Activated naive CD4-positive, alpha-beta T cell treated with anti-CD3 and anti-CD28 coated beads, Interleukin-2, amount 50 U/mL, for 72 hours (primary cell): ENCODE results near the gene FAM151A. TPM values are rescaled to one million over a fixed set of nuclear protein-coding genes. Genes with fewer than 3 reads are reported as not detected.

ENCODE experiments used
- ATAC-seq, 2 donors: fragments of 150-1000 bp; cut with Tn5 transposase; 2 replicates each; pipeline ENCODE4 v1.10.0; 2021; ENCODE audit warnings: mild to moderate bottlenecking in 2 of 2, moderate library complexity in 2 of 2
- DNase-seq, 2 donors: peaks; one replicate each; pipeline ENCODE4 v3.0.0; 2021 to 2022; ENCODE audit warnings: low spot score in 2 of 2
- H3K27ac Mint-ChIP-seq, 2 donors: one replicate each; pipeline ENCODE4 v1.8.0; 2022; ENCODE audit warnings: mild to moderate bottlenecking in 2 of 2, mixed read lengths in 2 of 2
- H3K36me3 Mint-ChIP-seq, 2 donors: one replicate each; pipeline ENCODE4 v1.8.0; 2022; ENCODE audit warnings: mixed read lengths in 2 of 2
- H3K9me3 Mint-ChIP-seq, 2 donors: one replicate each; pipeline ENCODE4 v1.8.0; 2022; ENCODE audit warnings: mixed read lengths in 2 of 2
- total RNA-seq, 2 donors: library from RNA; stranded (reverse); gene quantifications; one replicate each; pipeline ENCODE4 v1.2.3, GENCODE V29; 2022

FAM151A gene
- total RNA-seq, 2 donors from 2014 or later: not detected

- Mint-ChIP-seq H3K36me3 (no peaks in the 10 kb centered on the region), H3K9me3 (no peaks in the 10 kb centered on the region), H3K27ac (peak overlapping the region in 1 of 2 donors; percentile 15)
- DNase-seq (no peak), ATAC-seq (no peak)
These were observed 49.1 kb downstream of the FAM151A start for GRCh38 chr1:54574158-54574778.

- DNase-seq (no peak), ATAC-seq (no peak)
- Mint-ChIP-seq H3K36me3 (no peaks in the 10 kb centered on the region), H3K27ac (no peak overlapping the region), H3K9me3 (no peaks in the 10 kb centered on the region)
These were observed 50.8 kb downstream of the FAM151A start for GRCh38 chr1:54572542-54572850.

DNA sequence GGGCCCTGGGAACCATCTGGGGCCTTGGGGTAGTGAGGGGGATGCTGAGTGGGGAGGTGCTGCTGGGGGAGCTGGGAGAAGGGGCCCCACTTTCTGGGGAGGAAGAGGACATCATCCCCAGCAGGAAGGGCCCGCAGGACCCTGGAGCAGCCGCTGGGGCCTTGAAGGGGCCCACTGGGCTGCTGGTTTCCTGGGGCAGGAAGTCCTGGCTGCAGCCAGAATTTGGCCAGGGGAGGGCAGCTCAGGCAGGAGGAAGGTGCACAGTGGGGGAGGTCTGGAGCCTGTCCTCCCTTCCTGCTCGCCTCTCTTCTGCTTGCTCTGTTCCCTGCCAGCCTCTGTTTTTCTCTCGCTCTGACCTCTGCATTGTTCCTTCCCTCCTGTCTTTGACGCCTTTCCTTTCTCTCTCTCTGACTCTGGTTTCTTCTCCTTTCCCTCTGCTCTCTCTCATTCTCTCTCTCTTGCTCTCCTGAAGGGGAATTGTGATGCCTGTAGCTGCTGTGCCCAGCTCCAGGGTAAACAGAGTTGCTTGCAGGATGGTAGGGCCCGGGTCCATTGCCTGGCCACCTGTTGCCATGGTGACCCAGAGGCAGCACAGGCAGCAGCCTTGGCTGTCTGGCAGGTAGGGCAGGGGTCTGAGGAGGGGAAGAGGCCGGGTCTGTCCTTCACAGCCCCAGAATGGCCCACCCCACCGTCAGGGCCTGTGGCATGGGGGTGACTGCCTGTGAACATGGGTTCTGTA, 51.4 kb downstream of the FAM151A start:
- Mint-ChIP-seq H3K27ac (no peak overlapping the region), H3K36me3 (no peaks in the 10 kb centered on the region), H3K9me3 (no peaks in the 10 kb centered on the region)
- DNase-seq: no peak
- ATAC-seq: no peak

DNA sequence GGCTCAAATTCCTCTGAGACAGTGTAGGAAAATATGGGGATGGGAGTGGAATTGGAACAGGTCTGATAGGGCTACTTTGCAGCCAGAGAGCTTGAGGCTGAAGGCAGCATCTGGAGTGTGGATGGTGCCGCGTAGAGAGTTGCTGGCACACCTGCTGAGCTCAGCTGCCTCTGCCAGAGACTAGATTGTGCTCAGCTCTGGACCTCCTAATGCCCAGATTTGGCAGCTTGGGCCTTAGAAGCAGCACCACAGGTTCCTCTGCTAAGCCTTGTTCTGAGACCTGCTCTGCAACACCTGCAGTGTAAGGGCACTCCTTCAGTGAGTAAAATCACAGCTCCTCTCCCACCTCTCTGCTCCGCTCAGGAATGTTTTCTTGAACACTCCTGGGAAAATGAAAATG, 52.0 kb downstream of the FAM151A start:
- no peak for DNase-seq
- ATAC-seq: no peak
- Mint-ChIP-seq H3K9me3 (no peaks in the 10 kb centered on the region), H3K27ac (peak overlapping the region in 1 of 2 donors; percentile 76), H3K36me3 (no peaks in the 10 kb centered on the region)

DNA sequence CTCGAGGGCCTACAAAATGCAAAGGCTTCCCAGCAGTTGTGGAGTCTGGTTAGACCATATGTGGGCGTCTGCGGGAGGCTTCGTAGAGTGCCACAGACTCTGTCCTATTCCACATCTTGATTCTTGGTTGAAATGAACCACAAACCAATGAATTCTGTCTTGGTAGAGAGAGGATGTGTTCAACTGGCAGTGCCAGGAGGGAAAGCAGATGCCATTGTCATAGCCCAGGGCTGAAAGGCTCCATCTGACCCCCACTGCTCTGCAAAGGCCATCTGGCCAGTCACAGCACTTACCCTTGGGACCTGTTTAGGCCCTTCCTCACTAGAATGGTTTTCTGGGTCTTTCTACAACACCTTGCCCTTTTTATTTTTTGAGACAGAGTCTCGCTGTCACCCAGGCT, 53.2 kb downstream of the FAM151A start:
- ATAC-seq (no peak), DNase-seq (no peak)
- Mint-ChIP-seq H3K9me3 (no peaks in the 10 kb centered on the region), H3K36me3 (no peaks in the 10 kb centered on the region), H3K27ac (no peak overlapping the region)

- Mint-ChIP-seq H3K36me3 (no peaks in the 10 kb centered on the region), H3K27ac (peak overlapping the region in 1 of 2 donors; percentile 88), H3K9me3 (no peaks in the 10 kb centered on the region)
- DNase-seq (no peak), ATAC-seq (no peak)
These were observed 54.0 kb downstream of the FAM151A start for GRCh38 chr1:54569339-54569738.

GRCh38 chr1:54567961-54568360, 55.4 kb downstream of the FAM151A start:
- no peak for DNase-seq
- Mint-ChIP-seq H3K27ac (peak overlapping the region in 1 of 2 donors; percentile 57), H3K36me3 (no peaks in the 10 kb centered on the region), H3K9me3 (no peaks in the 10 kb centered on the region)
- no peak for ATAC-seq

DNA sequence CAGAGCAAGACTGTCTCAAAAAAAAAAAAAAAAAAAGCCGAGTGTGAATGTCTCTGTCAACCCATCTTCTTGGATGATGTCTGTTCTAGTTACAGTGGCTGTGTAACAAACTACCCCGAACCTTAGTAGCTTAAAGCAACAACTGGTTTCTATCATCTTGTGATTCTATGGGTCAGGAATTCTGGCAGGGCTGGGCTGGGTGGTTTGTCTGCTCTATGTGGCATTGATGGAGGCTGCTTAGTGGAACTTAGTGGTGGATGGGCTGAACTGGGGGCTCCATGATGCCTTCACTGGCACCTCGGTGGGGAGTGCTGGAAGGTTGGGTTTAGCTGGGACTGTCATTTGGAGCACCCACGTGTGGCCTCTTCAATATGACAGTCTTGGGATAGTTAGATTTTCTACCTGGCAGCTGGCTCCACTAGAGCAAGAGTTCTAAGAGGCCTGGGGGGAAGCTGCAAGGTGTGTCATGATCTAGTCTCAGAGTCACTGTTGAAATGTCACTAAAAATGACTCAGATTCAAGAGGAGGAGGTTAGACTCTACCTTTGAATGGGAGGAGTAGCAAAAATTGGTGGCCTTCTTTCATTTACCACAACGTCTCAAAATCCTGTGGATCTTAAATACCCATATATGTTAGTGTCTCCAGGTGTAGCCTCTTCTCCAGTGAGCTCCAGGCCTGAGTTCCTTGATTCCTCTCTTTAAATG, 56.7 kb downstream of the FAM151A start:
- ATAC-seq (peak; percentile 52 to 69), DNase-seq (no peak)
- Mint-ChIP-seq H3K9me3 (no peaks in the 10 kb centered on the region), H3K36me3 (no peaks in the 10 kb centered on the region), H3K27ac (peak overlapping the region in 1 of 2 donors; percentile 50)

DNA sequence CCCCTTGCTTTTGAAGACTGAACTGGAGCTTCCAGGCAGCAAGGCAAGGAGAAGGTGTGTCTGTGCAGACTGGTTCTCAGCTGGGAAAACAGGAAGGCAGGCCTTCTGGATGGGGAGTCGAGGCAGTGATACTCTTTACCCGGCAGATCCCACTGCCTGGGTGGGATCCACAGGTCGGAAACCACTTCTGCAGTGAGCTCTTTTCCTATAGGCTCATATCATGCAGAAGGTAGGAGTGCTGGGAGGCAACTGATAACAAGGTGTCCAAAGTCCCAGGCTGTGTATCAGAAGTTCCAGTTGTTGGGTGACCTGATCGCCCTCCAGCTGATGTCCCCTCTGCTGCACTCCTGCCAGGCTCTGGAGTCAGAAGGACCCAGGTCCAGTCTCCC, 58.2 kb downstream of the FAM151A start:
- no peaks in the 10 kb centered on the region for H3K9me3 Mint-ChIP-seq
- H3K27ac Mint-ChIP-seq: no peak overlapping the region

GRCh38 chr1:54564312-54565112, 58.8 kb downstream of the FAM151A start:
- DNase-seq: no peak
- H3K36me3 Mint-ChIP-seq: no peaks in the 10 kb centered on the region
- ATAC-seq: no peak
- no peak overlapping the region for H3K27ac Mint-ChIP-seq
- no peaks in the 10 kb centered on the region for H3K9me3 Mint-ChIP-seq

More for the DNA sequence above, 58.2 kb downstream of the FAM151A start:
- no peaks in the 10 kb centered on the region for H3K36me3 Mint-ChIP-seq
- DNase-seq (no peak), ATAC-seq (no peak)

DNA sequence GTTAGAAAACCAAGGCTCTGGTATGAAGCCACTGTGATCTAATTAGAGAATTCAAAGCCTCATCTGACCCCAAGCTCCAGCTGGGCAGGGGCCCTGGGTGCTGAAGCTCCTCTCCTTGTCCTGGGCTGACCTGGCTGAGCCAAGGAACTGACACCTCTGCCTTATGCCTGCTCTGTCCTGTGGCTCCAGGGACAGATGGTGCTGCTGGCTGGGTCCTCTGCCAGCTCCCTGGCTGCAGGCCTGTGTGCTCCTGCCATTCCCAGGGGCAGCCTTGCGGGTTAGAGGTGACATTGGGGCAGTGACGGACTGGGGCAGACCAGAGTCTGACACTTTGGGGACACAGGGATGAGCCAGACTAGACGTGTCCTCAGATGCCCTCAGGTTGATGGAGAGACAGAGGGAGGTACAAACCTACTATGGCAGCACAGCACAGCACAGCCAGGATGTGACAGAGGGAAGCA, 63.5 kb downstream of the FAM151A start:
- no peak for ATAC-seq
- Mint-ChIP-seq H3K9me3 (peaks cover 0 to 5% of the 10 kb centered on the region in 2 donors), H3K27ac (no peak overlapping the region), H3K36me3 (peaks cover 0 to 6% of the 10 kb centered on the region in 2 donors)
- no peak for DNase-seq

Other genes with a start within 250 kb of the FAM151A start
- 10 to 100 TPM; 66.1 to 80.4 TPM for gene SSBP3, start 217.1 kb downstream of the FAM151A start, total RNA-seq
- gene ACOT11, start 75.3 kb downstream of the FAM151A start, total RNA-seq: 1 to 10 TPM; 1.0 to 4.5 TPM
- under 1 TPM; 0.11 to 0.53 TPM for gene MROH7, start 18.3 kb upstream of the FAM151A start, total RNA-seq
- gene TTC4, start 92.3 kb upstream of the FAM151A start, total RNA-seq: 10 to 100 TPM; 18.7 to 25.9 TPM
- 1 to 10 TPM; 5.1 to 6.7 TPM for gene PARS2, start 141.0 kb upstream of the FAM151A start, total RNA-seq
- 1 to 10 TPM; 1.4 to 9.6 TPM for gene TTC22, start 177.8 kb upstream of the FAM151A start, total RNA-seq